Stimulated activated CD8-positive, alpha-beta memory T cell treated with anti-CD3 and anti-CD28 coated beads, Interleukin-15, amount 100 ng/mL, for 1 hour (primary cell): ENCODE results near the gene DNAH2.

Experiments used
- DNase-seq: peaks from one replicate; pipeline ENCODE4 v3.0.0-alpha.2; 2020; ENCODE audit warnings: low read depth

DNAH2 gene

DNA sequence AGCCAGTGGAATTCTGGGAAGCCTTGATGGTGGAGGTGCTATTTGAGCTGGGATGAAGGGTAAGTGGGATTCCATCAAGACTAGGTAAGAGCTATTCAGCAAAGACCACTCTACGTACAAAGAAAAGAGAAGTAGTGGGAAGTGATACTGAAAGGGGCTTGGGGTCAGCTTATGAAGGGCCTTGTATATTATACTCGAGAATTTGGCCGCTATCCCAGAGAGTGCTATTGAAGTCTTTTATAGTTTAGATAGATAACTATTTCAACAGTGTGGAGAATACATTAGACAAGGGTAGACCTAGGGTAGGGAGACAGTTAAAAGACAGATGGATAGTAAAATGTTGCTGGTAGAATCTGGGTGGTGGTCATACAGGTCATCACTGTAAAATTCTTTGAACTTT lies 10.3 kb downstream of the DNAH2 start:
- DNase-seq: no peak

- DNase-seq: no peak
Observed at GRCh38 chr17:7729816-7730215, 12.3 kb downstream of the DNAH2 start.

- DNase-seq: no peak
Observed at GRCh38 chr17:7732981-7733539, 15.5 kb downstream of the DNAH2 start.

DNA sequence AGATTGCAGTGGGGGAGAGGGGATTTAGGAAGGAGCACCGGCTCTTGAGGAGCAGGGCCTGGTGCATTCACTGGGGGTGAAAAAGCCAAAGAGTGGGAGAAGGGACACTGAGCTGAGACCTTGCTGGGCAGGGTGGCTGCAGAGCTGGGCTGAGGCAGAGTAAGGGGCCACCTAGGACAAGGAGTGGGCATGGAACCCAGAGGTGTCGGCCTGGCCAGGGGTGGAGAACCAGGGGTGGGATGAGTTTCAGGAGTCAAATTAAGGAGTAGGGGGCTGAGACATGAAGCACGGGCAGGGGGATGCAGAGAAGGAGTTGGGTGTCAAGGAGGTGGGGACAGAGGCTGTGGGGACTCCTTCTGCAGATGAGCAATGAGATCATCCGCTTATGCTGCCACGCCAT lies 20.1 kb downstream of the DNAH2 start:
- DNase-seq: no peak

GRCh38 chr17:7739746-7740145 lies 22.2 kb downstream of the DNAH2 start:
- DNase-seq: no peak

DNA sequence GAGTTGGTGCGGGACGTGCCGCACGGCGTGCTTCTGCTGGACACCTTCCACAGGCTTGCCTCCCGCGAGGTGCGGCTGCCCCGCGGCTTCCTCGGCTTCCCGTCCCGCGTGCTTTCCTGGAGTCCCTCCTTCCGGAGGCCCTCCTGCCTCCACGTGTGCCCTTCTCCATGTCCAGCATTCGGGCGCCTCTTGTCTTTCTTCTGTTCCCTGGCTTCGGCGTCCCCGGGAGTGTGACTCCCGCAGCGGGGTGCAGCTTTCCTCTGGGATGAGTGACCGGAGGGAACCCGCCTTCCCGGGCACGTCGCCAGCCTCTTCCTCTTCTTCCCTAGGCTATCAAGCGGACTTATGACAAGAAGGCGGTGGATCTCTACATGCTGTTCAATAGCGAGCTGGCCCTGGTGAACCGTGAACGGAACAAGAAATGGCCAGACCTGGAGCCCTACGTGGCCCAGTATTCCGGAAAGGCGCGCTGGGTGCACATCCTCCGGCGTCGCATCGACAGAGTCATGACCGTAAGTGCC lies 23.0 kb downstream of the DNAH2 start:
- DNase-seq: no peak

GRCh38 chr17:7742729-7743128 lies 25.2 kb downstream of the DNAH2 start:
- no peak for DNase-seq

GRCh38 chr17:7744416-7744815 lies 26.9 kb downstream of the DNAH2 start:
- DNase-seq: no peak

- no peak for DNase-seq
Observed at GRCh38 chr17:7745748-7746470, 28.4 kb downstream of the DNAH2 start.

DNA sequence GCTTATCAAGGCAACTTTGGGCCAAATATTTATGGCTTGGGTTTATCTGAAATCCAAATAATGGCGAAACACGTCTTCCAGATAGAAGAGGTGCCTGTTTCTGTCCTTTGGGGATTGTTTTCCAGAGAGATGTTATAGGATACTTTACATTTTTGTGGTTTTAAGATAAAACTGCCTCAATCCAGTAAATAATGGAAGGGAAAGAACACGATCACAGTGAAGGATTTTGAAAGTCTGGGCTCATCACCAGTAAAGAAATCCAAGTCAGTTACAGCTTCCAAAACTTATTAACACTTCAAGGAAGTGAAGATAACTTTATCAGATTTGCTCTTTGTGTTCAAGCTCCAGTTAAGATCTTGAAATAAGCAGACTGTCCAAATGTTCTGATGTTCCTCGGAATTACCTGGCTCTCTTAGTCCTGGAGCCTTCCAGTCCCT lies 30.1 kb downstream of the DNAH2 start:
- no peak for DNase-seq

DNA sequence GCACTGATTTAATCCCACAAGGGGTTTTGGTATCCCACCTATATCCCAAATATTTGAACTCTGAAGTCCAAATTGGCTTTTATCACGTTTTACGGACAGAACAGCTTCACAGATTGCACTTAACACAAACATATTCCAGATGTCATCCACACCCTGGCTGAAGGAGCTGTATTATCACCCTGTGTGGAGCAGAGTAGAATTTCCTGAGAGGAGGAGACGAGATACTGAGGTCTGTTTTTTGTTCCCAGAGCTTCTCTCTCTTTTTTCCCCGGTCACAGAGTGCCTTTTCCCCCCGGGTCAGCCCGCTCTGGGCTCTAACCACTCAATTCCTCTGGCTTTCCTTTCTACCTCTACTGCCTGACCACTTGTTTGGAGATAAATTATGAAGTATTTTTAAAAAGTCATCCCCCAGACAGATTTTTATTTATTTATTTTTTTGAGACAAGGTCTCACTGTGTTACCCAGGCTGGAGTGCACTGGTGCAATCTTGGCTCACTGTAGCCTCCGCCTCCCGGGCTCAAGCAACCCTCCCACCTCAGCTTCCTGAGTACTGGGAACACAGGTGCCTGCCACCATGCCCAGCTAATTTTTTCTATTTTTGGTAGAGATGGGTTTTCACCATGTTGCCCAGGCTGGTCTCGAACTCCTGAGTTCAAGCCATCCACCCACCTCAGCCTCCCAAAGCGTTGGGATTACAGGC lies 30.7 kb downstream of the DNAH2 start:
- no peak for DNase-seq

DNA sequence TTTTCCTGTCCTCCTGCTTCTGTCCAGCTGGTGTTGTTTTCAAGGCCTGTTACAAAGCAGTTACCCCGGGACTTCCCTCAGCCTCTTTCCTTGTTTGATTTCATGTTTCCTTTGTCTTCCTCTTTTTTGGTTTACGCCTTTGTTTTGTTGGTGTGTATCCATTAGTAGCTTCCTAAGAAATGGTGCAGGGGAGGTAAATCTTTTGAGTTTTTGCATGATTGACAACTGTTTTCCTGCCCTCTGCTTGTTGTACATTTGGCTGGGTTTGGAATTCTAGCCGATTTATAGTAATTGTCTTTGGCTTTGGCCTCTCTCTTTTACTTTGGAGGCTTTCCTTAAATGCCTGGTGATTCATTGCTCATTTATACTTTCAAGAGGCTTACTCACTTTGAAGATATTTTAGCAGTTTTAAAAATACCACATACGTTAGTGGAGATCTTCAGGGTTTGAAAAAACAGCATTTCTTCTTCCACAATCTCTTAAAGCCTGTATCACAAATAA lies 32.8 kb downstream of the DNAH2 start:
- DNase-seq: no peak

DNA sequence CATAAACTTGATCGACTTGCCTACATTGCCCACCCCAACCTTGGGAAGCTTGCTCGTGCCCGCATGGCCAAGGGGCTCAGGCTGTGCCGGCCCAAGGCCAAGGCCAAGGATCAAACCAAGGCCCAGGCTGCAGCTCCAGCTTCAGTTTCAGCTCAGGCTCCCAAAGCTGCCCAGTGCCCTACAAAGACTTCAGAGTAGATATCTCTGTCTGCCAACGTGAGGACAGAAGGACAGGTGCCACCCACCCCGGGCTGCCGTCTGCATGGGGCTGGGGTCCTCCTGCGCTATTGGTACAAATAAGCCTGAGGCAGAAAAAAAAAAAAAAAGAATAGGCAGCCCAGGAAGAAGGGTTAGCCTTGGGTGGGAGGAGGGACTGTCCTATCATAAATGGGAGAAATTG lies 37.1 kb downstream of the DNAH2 start:
- no peak for DNase-seq

GRCh38 chr17:7755095-7755890 lies 37.7 kb downstream of the DNAH2 start:
- DNase-seq: no peak

GRCh38 chr17:7756968-7757367 lies 39.4 kb downstream of the DNAH2 start:
- DNase-seq: no peak

DNA sequence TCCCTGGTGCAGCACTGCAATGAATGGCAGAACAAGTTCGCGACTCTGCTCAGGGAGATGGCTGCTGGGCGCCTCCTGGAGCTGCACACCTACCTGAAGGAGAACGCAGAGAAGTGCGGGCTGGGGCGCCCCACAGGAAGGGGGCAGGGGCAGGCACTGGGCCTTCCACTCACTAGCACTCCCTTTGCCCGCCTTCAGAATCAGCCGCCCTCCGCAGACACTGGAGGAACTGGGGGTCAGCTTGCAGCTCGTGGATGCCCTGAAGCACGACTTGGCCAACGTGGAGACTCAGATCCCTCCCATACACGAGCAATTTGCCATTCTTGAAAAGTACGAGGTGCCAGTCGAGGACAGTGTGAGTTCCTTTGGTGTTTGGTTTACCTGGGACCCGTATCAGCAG lies 46.4 kb downstream of the DNAH2 start:
- no peak for DNase-seq

GRCh38 chr17:7767004-7767403 lies 49.5 kb downstream of the DNAH2 start:
- no peak for DNase-seq

GRCh38 chr17:7767405-7768021 lies 50.0 kb downstream of the DNAH2 start:
- no peak for DNase-seq

GRCh38 chr17:7769854-7770253 lies 52.3 kb downstream of the DNAH2 start:
- no peak for DNase-seq

DNA sequence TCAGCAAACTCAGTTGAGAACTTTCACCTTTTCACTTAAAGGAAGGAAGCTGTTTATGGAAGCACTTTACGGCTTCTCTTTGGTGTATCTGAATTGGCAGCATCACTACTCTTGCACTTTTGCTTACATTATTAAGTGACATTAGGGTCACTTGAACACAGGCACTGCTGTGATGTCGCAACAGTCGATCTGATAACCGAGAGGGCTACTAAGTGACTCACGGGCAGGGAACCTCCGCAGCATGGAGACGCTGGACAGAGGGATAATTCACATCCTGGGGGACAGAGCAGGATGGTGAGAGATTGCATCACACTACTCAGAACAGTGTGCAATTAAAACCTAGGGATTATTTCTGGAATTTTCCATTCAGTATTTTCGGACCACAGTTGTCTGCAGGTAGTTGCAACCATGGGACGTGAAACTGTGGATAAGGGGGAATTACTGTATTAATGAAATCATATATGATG lies 56.5 kb downstream of the DNAH2 start:
- no peak for DNase-seq

DNA sequence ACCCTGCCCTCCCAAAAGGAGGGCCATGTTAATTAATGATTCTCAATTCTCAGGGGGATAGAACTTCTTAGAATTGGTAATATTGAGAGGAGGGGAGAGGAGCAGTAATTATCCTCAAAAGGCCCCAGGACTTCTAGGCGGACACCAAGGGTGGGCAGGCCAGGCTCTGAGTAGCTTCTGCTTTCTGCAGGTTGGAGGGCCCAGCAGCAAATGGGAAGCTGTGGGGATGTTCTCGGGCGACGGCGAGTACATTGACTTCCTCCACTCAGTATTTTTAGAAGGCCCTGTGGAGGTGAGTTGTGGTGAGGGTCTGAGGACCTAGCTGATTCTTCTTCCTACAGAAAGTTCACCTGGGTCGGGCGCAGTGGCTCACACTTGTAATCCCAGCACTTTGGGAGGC lies 57.5 kb downstream of the DNAH2 start:
- no peak for DNase-seq

GRCh38 chr17:7777017-7777416 lies 59.5 kb downstream of the DNAH2 start:
- no peak for DNase-seq
